Measurements from ENCODE around the gene NDST1. TPM values are rescaled to one million over a fixed set of nuclear protein-coding genes. Genes with fewer than 3 reads are reported as not detected.

The NDST1 gene
- total and polyA plus RNA-seq, 10 of the 15 experiments (the other 5 are each of a cell fraction or from before 2014, with no cell fraction given), result 0.20 to 53.5 (median 12.9) TPM

DNA sequence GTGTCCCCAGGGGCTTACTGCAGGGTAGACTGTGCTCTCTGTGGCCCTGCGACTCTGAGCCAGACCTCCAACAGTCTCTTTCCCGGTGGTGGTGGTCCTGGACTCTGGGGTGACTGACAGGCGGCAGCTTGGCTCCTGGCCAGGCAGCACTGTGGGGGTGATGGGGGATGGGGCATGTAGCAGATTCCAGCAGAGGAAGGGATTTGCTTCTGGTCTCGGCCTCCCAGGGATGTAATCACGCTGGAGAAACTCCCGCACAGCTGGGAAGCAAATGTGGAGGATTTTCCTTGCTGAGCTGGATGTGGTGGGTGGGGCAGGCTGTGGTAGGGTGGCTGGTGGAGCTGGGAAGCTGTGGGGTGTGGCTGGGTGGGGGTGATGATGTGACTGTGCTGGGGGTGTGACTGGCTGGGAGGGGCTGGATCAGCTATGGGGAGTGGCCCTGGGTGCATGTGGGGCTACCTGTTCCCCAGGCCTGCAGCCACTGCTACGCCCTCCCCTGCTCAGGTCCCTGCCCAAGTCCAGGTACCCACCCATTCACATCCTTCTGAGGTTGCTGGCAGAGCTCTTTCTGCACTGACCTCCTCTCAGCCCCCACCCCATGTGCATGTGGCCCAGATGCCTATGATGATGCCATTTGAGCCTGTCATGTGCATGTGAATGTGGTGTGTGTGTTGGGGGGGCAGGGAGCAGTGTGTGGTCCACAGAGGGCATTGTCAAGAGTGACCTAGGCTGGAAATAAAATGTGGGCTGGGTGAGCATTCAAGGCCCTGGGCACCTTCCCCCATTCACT, 3.8 kb downstream of the NDST1 start:
- no peaks in the 10 kb centered on the region for H3K9me3 ChIP-seq (replicated peaks; ENCODE audit: control insufficient read depth, insufficient read depth, low read length)
- ATAC-seq, result peak; percentile 16; the same call in 1 of the 3 replicates

More for the DNA sequence above, 3.8 kb downstream of the NDST1 start:
- 85% methylated on average over 7 of the region's 7 CpGs for WGBS (ENCODE audit: insufficient coverage, insufficient replicate concordance, low lambda C conversion rate, missing lambda C conversion rate)
- Histone ChIP-seq H3K79me2 (ENCODE audit: control insufficient read depth, insufficient read depth, low read length) (peaks cover 2% of the 10 kb centered on the region), H2AFZ (ENCODE audit: control insufficient read depth, low read depth, low read length) (no peak overlapping the region), H3K27ac (ENCODE audit: control insufficient read depth, insufficient read depth) (no peak overlapping the region), H3K4me3 (no peak overlapping the region), H3K4me2 (ENCODE audit: control insufficient read depth, insufficient read depth) (no peak overlapping the region), H3K27me3 (replicated peaks in 1 of 2; ENCODE audit: control insufficient read depth in 2 of 2, insufficient read depth in 2 of 2, low read length in 1 of 2) (no peaks in the 10 kb centered on the region), H3K36me3 (ENCODE audit: control insufficient read depth in 2 of 2, insufficient read depth in 2 of 2, low read length in 1 of 2) (peaks cover 0 to 5% of the 10 kb centered on the region in 2 experiments; a peak in 2 of 4 replicates), H4K20me1 (ENCODE audit: control insufficient read depth, insufficient read depth) (no peaks in the 10 kb centered on the region), H3K9ac (ENCODE audit: control insufficient read depth, insufficient read depth, low read length) (no peak overlapping the region), H3K4me1 (ENCODE audit: control insufficient read depth, insufficient read depth, low read length) (no peaks in the 10 kb centered on the region)
- ChIA-PET SMC1A (ENCODE audit: uncharacterized antibody, unreplicated experiment) (interaction anchor here (1.2 kb wide), 1 partner anchor 11 kb away, joined by 3 read pairs; no protein-coding TSS in a partner anchor), RAD21 (ENCODE audit: unreplicated experiment) (interaction anchor here (0.7 to 1.1 kb wide), 2 partner anchors 22 to 25 kb away, joined by 4 to 5 read pairs; no protein-coding TSS in a partner anchor), POLR2A (interaction anchor here (0.5 kb wide), 1 partner anchor 34 kb away, joined by 4 read pairs; no protein-coding TSS in a partner anchor), CTCF (interaction anchor here (0.7 to 1.7 kb wide), 7 partner anchors 8 to 52 kb away, joined by 3 to 6 read pairs (median 4); no protein-coding TSS in a partner anchor)
- FAIRE-seq (no peak), DNase-seq (ENCODE audit: low read depth, low spot score) (no peak)
- intact Hi-C loops (cut with micrococcal nuclease; ENCODE audit: unreplicated experiment), result no loop called here
- TF ChIP-seq, protein P1, sequence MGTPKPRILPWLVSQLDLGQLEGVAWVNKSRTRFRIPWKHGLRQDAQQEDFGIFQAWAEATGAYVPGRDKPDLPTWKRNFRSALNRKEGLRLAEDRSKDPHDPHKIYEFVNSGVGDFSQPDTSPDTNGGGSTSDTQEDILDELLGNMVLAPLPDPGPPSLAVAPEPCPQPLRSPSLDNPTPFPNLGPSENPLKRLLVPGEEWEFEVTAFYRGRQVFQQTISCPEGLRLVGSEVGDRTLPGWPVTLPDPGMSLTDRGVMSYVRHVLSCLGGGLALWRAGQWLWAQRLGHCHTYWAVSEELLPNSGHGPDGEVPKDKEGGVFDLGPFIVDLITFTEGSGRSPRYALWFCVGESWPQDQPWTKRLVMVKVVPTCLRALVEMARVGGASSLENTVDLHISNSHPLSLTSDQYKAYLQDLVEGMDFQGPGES (IDR thresholded peaks at IDR 0.05), result no peak
- no peak for TF ChIP-seq ZNF207 (IDR thresholded peaks at IDR 0.05; ENCODE audit: borderline replicate concordance)
- TF ChIP-seq WRNIP1 (IDR thresholded peaks at IDR 0.05; ENCODE audit: borderline replicate concordance, low read depth, low read length), result no peak
- TF ChIP-seq, protein P2, sequence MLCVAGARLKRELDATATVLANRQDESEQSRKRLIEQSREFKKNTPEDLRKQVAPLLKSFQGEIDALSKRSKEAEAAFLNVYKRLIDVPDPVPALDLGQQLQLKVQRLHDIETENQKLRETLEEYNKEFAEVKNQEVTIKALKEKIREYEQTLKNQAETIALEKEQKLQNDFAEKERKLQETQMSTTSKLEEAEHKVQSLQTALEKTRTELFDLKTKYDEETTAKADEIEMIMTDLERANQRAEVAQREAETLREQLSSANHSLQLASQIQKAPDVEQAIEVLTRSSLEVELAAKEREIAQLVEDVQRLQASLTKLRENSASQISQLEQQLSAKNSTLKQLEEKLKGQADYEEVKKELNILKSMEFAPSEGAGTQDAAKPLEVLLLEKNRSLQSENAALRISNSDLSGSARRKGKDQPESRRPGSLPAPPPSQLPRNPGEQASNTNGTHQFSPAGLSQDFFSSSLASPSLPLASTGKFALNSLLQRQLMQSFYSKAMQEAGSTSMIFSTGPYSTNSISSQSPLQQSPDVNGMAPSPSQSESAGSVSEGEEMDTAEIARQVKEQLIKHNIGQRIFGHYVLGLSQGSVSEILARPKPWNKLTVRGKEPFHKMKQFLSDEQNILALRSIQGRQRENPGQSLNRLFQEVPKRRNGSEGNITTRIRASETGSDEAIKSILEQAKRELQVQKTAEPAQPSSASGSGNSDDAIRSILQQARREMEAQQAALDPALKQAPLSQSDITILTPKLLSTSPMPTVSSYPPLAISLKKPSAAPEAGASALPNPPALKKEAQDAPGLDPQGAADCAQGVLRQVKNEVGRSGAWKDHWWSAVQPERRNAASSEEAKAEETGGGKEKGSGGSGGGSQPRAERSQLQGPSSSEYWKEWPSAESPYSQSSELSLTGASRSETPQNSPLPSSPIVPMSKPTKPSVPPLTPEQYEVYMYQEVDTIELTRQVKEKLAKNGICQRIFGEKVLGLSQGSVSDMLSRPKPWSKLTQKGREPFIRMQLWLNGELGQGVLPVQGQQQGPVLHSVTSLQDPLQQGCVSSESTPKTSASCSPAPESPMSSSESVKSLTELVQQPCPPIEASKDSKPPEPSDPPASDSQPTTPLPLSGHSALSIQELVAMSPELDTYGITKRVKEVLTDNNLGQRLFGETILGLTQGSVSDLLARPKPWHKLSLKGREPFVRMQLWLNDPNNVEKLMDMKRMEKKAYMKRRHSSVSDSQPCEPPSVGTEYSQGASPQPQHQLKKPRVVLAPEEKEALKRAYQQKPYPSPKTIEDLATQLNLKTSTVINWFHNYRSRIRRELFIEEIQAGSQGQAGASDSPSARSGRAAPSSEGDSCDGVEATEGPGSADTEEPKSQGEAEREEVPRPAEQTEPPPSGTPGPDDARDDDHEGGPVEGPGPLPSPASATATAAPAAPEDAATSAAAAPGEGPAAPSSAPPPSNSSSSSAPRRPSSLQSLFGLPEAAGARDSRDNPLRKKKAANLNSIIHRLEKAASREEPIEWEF (IDR thresholded peaks at IDR 0.05; ENCODE audit: insufficient replicate concordance, low read depth, low read length), result no peak
- no peak for TF ChIP-seq NR2F1 (conservative IDR thresholded peaks at IDR 0.05)
- in situ Hi-C loops (cut with MboI), result no loop called here
- BruUV-seq (replicated peaks), result TSS peak; percentile 25

Data from GM12878 (cell line).